GM12892 (cell line): ENCODE results near the gene MID2. TPM values are rescaled to one million over a fixed set of nuclear protein-coding genes. Genes with fewer than 3 reads are reported as not detected.
"Not testable (repeated sequence)": the region's sequence is repeated elsewhere in the genome, so short reads cannot be mapped to it uniquely, and the experiment has no call there.

Experiments used
- DNase-seq: peaks from one replicate; pipeline ENCODE4 v3.0.0; 2011; ENCODE audit not compliant: insufficient read length
- FAIRE-seq: peaks from 2 replicates; lab custom pipeline; 2011; peaks lifted over from hg19 to GRCh38; lab: Jason Lieb, UNC
- POLR2A ChIP-seq: IDR thresholded peaks from 2 replicates; pipeline ENCODE4 v1.6.1; 2011; ENCODE audit warnings: low read depth, low read length, control low read depth
- POLR2AphosphoS5 ChIP-seq: IDR thresholded peaks from 2 replicates; pipeline ENCODE4 v1.6.1; 2011; ENCODE audit warnings: low read depth, low read length, control low read depth
- TAF1 ChIP-seq: IDR thresholded peaks from 2 replicates; pipeline ENCODE4 v1.6.1; 2011; ENCODE audit warnings: low read depth, mild to moderate bottlenecking, control low read depth, low read length, borderline replicate concordance
- polyA plus RNA-seq: library from polyadenylated mRNA; unstranded; fragments of >200 nt; gene quantifications from one replicate; pipeline ENCODE4 v1.2.1, GENCODE V29; 2012; ENCODE audit warnings: missing spikeins, inconsistent platforms; ENCODE audit not compliant: missing spikeins

The MID2 gene
- polyA plus RNA-seq, result not detected

- DNase-seq (peak; percentile 8), FAIRE-seq (no peak)
- no peak for TF ChIP-seq POLR2A
- TF ChIP-seq POLR2AphosphoS5, result no peak
- no peak for TF ChIP-seq TAF1
These were observed at the start of gene MID2 for GRCh38 chrX:107825698-107826237. Gene MID2, plus strand, starts transcription at chrX:107825866. Its CDS starts 561 bp downstream, at chrX:107826427.

GRCh38 chrX:107776649-107777535, 48.8 kb upstream of the MID2 start:
- no peak for TF ChIP-seq POLR2AphosphoS5
- TF ChIP-seq POLR2A, result no peak
- TF ChIP-seq TAF1, result no peak
- DNase-seq, result peak; percentile 58
- FAIRE-seq, result peak; percentile 98

- FAIRE-seq (no peak), DNase-seq (no peak)
- no peak for TF ChIP-seq POLR2A
These were observed 48.2 kb upstream of the MID2 start, which contains the start of gene NCBP2L for GRCh38 chrX:107777536-107777832. Gene NCBP2L, plus strand, starts transcription at chrX:107777733. Its CDS starts 16,488 bp downstream, at chrX:107794221.

- no peak for FAIRE-seq
These were observed 45.1 kb upstream of the MID2 start for GRCh38 chrX:107780525-107780924.

GRCh38 chrX:107787827-107788226, 37.8 kb upstream of the MID2 start:
- no peak for TF ChIP-seq POLR2A
- TF ChIP-seq POLR2AphosphoS5, result no peak
- TF ChIP-seq TAF1, result no peak
- DNase-seq (no peak), FAIRE-seq (no peak)

More at GRCh38 chrX:107780525-107780924, 45.1 kb upstream of the MID2 start:
- DNase-seq, result no peak
- TF ChIP-seq POLR2AphosphoS5 (no peak), TAF1 (no peak), POLR2A (no peak)

- no peak for FAIRE-seq
- no peak for TF ChIP-seq POLR2AphosphoS5
- TF ChIP-seq POLR2A, result no peak
- TF ChIP-seq TAF1, result no peak
- DNase-seq, result no peak
These were observed 21.2 kb upstream of the MID2 start for GRCh38 chrX:107804427-107804826.

- DNase-seq (no peak), FAIRE-seq (no peak)
- TF ChIP-seq POLR2AphosphoS5 (no peak), TAF1 (no peak), POLR2A (no peak)
These were observed 20.5 kb upstream of the MID2 start for GRCh38 chrX:107805179-107805578.

GRCh38 chrX:107810053-107810452, 15.6 kb upstream of the MID2 start:
- DNase-seq, FAIRE-seq: not testable (repeated sequence)

GRCh38 chrX:107818900-107819521, 6.7 kb upstream of the MID2 start:
- FAIRE-seq (no peak), DNase-seq (no peak)
- TF ChIP-seq POLR2AphosphoS5 (no peak), POLR2A (no peak), TAF1 (no peak)

- no peak for DNase-seq
- FAIRE-seq, result no peak
- TF ChIP-seq POLR2AphosphoS5 (no peak), POLR2A (no peak), TAF1 (no peak)
These were observed 2.6 kb upstream of the MID2 start for GRCh38 chrX:107823042-107823441.

- DNase-seq (no peak), FAIRE-seq (no peak)
- TF ChIP-seq TAF1, result no peak
- no peak for TF ChIP-seq POLR2AphosphoS5
- TF ChIP-seq POLR2A, result no peak
These were observed 2.2 kb upstream of the MID2 start for GRCh38 chrX:107823456-107823855.

GRCh38 chrX:107826238-107827029, 768 bp downstream of the MID2 start:
- no peak for TF ChIP-seq POLR2AphosphoS5
- no peak for TF ChIP-seq POLR2A
- TF ChIP-seq TAF1, result no peak
- peak; percentile 15 for DNase-seq

More at GRCh38 chrX:107826238-107827029, 768 bp downstream of the MID2 start:
- FAIRE-seq, result no peak
